Measurements from ENCODE around the gene AJAP1.

DNA sequence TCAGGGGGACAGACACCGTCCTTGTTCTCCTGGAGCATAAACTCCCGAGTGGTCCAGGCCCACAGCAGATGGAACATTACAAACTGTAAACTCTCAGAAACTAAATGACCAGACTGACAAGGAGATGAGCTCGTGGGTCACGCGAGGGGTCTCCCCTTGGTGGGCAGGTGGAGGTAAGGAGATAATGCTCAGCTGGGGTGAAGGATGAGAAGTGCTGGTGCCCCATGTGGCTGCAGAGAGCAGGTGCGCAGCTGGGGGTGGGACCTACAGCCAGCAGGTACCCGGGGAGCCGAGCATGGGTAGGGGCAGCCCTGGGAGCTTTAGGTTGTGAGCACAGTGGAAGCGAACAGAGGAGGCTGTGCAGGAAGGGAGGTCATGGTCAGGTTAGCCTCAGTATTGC, 40.1 kb downstream of the AJAP1 start:
- TF ChIP-seq GATA2 (IDR thresholded peaks at IDR 0.05; ENCODE audit: low read depth, low read length): no peak
- TF ChIP-seq GATA3 (IDR thresholded peaks at IDR 0.05; ENCODE audit: low read depth, low read length): no peak
